Activated CD8-positive, alpha-beta T cell treated with anti-CD3 and anti-CD28 coated beads for 36 hours (primary cell): Measurements from ENCODE around the gene PCGF1. TPM values are rescaled to one million over a fixed set of nuclear protein-coding genes. Genes with fewer than 3 reads are reported as not detected.

ENCODE experiments used
- ATAC-seq: fragments of 200-7000 bp; cut with Tn5 transposase; one replicate; pipeline ENCODE4 v1.10.0; 2021; ENCODE audit warnings: mild to moderate bottlenecking, moderate library complexity
- CTCF ChIA-PET: fragments of 350-600 bp; sonication (Branson Sonifier 250); formaldehyde crosslinking; loops from one replicate; lab custom pipeline; 2021; ENCODE audit warnings: antibody characterized with exemption; lab: Charles Lee
- POLR2A ChIA-PET: fragments of 350-600 bp; sonication (Branson Sonifier 250); formaldehyde crosslinking; loops from one replicate; lab custom pipeline; 2021; ENCODE audit warnings: antibody characterized with exemption; lab: Charles Lee
- DNase-seq: peaks from one replicate; pipeline ENCODE4 v3.0.0-alpha.2; 2020
- H3K27ac Mint-ChIP-seq: one replicate; pipeline ENCODE4 v1.8.0; 2021; ENCODE audit warnings: mild to moderate bottlenecking, mixed read lengths
- H3K27me3 Mint-ChIP-seq: one replicate; pipeline ENCODE4 v1.8.0; 2021; ENCODE audit warnings: mixed read lengths
- H3K36me3 Mint-ChIP-seq: one replicate; pipeline ENCODE4 v1.8.0; 2021; ENCODE audit warnings: low read depth, mixed read lengths
- H3K4me1 Mint-ChIP-seq: one replicate; pipeline ENCODE4 v1.8.0; 2021; ENCODE audit warnings: low read depth, mixed read lengths
- H3K4me3 Mint-ChIP-seq: one replicate; pipeline ENCODE4 v1.8.0; 2021; ENCODE audit warnings: mild to moderate bottlenecking, moderate library complexity, mixed read lengths
- H3K9me3 Mint-ChIP-seq: one replicate; pipeline ENCODE4 v1.8.0; 2021; ENCODE audit warnings: mixed read lengths
- intact Hi-C: fragments of 100-400 bp; cut with micrococcal nuclease; formaldehyde crosslinking; loops from one replicate; pipeline ENCODE4 v1.10.0; 2022
- total RNA-seq, 2 experiments: library from RNA; stranded (reverse); gene quantifications; one replicate each; pipeline ENCODE4 v1.2.3, GENCODE V29; 2021
- TF ChIP-seq, protein P1 (sequence below): fragments of 200-600 bp; IDR thresholded peaks from one replicate; pipeline ENCODE4 v1.8.0; 2022; ENCODE audit warnings: antibody characterized with exemption, mild to moderate bottlenecking

Gene PCGF1
- total RNA-seq, 2 experiments from 2014 or later, result 16.1 to 21.1 TPM

DNA sequence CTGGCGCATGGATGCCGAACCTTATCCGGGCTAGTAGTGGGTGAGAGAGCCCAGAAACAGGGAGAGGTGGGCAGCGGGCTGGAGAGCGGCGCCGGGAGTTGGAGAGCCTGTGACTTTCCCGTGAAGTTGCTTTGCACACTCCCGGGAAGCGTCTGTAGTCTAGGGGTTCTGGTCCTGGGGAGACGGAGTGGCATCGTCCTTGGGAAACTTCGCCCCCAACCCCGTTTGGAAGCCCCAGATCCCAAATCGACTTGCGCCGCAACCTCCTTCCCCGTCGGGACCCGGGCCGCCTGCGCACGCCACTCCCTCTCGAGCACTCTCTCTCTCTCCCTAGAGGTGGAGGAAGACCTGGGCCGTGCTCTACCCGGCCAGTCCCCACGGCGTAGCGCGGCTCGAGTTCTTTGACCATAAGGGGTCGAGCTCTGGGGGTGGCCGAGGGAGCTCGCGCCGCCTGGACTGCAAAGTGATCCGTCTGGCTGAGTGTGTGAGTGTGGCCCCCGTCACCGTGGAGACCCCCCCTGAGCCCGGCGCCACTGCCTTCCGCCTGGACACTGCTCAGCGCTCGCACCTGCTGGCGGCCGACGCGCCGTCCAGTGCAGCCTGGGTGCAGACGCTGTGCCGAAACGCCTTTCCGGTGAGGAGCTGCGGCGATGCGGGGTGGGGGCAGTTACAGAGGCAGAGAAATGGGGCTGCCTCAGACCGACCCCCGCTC lies 47.5 kb upstream of the PCGF1 start:
- Mint-ChIP-seq H3K27me3 (peaks cover 23% of the 10 kb centered on the region), H3K4me1 (peaks cover 15% of the 10 kb centered on the region), H3K9me3 (no peaks in the 10 kb centered on the region), H3K27ac (peak overlapping the region; percentile 90), H3K36me3 (peaks cover 7% of the 10 kb centered on the region), H3K4me3 (peak overlapping the region; percentile 88)
- peak; percentile 61 for ATAC-seq
- TF ChIP-seq, protein P1, sequence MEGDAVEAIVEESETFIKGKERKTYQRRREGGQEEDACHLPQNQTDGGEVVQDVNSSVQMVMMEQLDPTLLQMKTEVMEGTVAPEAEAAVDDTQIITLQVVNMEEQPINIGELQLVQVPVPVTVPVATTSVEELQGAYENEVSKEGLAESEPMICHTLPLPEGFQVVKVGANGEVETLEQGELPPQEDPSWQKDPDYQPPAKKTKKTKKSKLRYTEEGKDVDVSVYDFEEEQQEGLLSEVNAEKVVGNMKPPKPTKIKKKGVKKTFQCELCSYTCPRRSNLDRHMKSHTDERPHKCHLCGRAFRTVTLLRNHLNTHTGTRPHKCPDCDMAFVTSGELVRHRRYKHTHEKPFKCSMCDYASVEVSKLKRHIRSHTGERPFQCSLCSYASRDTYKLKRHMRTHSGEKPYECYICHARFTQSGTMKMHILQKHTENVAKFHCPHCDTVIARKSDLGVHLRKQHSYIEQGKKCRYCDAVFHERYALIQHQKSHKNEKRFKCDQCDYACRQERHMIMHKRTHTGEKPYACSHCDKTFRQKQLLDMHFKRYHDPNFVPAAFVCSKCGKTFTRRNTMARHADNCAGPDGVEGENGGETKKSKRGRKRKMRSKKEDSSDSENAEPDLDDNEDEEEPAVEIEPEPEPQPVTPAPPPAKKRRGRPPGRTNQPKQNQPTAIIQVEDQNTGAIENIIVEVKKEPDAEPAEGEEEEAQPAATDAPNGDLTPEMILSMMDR, result no peak
- intact Hi-C loops, result no loop called here
- ChIA-PET POLR2A (interaction anchor here (0.6 to 2.7 kb wide), 7 partner anchors 12 to 66 kb away, joined by 3 to 11 read pairs (median 4); no protein-coding TSS in a partner anchor), CTCF (interaction anchor here (0.8 to 1.4 kb wide), 4 partner anchors 10 to 33 kb away, joined by 4 to 8 read pairs (median 4); no protein-coding TSS in a partner anchor)
- DNase-seq, result peak; percentile 53

DNA sequence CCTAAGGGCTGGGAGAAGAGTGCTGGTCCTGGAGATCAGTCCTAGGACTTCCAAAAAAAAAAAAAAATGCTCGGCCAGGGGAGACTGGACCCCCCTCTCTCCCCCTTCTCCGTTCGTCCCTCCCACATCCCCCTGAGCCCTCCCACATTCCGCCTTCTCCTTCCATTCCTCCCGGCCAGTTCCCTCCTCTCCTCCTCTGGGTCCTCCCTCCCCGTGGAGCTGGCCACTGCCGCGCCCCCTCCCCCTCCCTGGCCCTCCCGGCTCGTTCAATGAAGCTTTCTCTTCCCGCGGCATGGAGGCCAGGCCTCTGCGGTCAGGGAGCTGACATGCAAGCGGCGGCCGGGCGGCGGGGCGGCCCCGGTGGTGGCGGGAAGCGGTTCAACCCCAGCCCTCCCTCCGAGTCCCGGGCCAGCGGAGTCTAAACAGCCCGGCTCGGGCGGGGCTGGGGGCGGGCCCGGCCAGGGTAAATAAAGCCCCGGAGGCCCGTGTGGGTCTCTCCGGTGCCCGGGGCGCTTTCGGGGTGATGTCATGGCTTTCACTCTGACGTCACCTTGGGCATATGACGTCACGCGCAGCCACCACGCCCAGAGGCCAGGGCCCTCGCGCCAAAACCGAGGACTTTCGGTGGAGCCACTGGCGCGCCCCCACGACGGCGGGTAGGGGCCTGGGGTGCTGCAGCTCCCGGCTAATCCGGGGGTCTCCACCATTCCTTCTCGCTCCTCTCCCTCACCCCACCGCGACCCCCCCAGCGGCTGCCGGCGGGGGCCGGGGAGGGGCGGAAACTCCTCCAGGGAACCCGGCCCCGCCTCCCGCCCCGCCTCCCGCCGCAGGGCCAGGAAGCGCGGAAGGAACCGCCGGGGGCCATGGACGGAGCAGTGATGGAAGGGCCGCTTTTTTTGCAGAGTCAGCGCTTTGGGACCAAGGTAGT lies 46.7 kb upstream of the PCGF1 start, which contains the start of the genes DOK1 and LOXL3:
Gene DOK1, plus strand, starts transcription at position 829 of the 928 bp plus-strand sequence. Its CDS starts 35 bp downstream, at position 864.
Gene LOXL3, minus strand, starts transcription at position 51 of the 928 bp plus-strand sequence. CDS start 1,308 bp downstream, outside the sequence.
- TF ChIP-seq, protein P1, result no peak
- ATAC-seq (peak; percentile 84), DNase-seq (peak; percentile 86)
- Mint-ChIP-seq H3K4me1 (peaks cover 15% of the 10 kb centered on the region), H3K9me3 (no peaks in the 10 kb centered on the region), H3K27ac (peak within 1 kb of the TSS; percentile 90), H3K4me3 (peak within 1 kb of the TSS; percentile 88), H3K27me3 (peaks cover 27% of the 10 kb centered on the region), H3K36me3 (peaks cover 7% of the 10 kb centered on the region)
- intact Hi-C loops, result no loop called here
- CTCF ChIA-PET, result interaction anchor here (1.0 to 1.4 kb wide), 3 partner anchors 10 to 25 kb away, joined by 3 to 7 read pairs (median 5); no protein-coding TSS in a partner anchor
- POLR2A ChIA-PET, result interaction anchor here (0.6 to 2.7 kb wide), 5 partner anchors 12 to 72 kb away, joined by 3 to 11 read pairs (median 4); partner anchors contain the start of genes CCDC142 and TTC31

DNA sequence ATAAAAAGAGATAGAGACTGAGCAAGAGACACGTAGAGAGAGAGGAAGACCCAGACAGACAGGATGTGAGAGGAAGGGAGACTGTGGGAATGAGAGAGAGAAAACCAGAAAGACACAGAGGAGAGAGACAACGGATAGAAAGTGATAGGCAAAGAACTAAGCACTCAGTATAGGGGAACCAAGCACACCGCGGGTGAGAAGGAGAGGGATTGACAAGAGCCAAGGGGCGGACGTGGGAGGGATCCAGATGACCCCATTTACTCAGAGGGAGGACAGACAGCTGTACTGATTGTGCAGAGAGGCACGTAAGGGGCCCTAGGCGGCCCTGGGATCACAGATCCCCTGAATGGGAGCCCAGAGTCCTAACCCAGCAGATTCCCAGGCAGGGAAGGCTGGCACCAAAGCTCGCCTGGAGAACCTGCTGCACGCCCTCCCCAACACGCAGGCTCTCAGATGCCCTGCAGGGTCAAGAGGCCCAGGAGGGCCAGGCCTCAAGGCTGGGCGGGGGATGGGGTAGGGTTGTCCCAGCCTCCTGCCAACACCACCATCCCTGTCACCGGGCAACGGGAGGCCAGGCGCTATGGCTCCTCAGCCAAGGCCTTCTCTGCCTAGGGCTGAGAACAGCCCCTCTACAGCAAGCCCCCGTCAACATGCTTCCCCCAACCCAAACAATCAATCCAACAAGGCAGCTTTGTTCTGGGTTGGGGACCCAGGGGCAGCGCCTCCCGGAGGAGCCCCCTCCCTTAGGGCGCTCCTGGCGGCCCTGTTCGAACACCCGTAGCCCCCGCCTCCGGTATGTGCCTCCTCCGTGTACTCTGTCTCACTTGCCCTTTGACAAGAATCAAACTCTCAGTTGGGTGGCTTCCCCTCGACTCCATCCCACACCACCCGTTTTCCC lies 45.7 kb upstream of the PCGF1 start:
- H3K27me3 Mint-ChIP-seq, result peaks cover 31% of the 10 kb centered on the region
- H3K36me3 Mint-ChIP-seq, result peaks cover 7% of the 10 kb centered on the region
- H3K4me3 Mint-ChIP-seq, result peak overlapping the region; percentile 52
- intact Hi-C loops, result no loop called here
- ChIA-PET POLR2A (interaction anchor here (0.6 to 2.7 kb wide), 4 partner anchors 13 to 71 kb away, joined by 4 to 11 read pairs (median 5); partner anchors contain the start of genes CCDC142 and TTC31), CTCF (interaction anchor here (1.0 to 1.4 kb wide), 2 partner anchors 9 to 14 kb away, joined by 3 to 7 read pairs; no protein-coding TSS in a partner anchor)
- DNase-seq, result peak; percentile 20
- H3K27ac Mint-ChIP-seq, result peak overlapping the region; percentile 56
- H3K4me1 Mint-ChIP-seq, result peaks cover 15% of the 10 kb centered on the region
- TF ChIP-seq, protein P1, result no peak
- H3K9me3 Mint-ChIP-seq, result no peaks in the 10 kb centered on the region
- ATAC-seq, result no peak
